DMS53 (cell line): ENCODE results near the gene TBCEL.
"Not testable (repeated sequence)": the region's sequence is repeated elsewhere in the genome, so short reads cannot be mapped to it uniquely, and the experiment has no call there.

Experiments
- DNase-seq: peaks from one replicate; lab custom pipeline; 2025; lab: John Stamatoyannopoulos, UW

The TBCEL gene

DNA sequence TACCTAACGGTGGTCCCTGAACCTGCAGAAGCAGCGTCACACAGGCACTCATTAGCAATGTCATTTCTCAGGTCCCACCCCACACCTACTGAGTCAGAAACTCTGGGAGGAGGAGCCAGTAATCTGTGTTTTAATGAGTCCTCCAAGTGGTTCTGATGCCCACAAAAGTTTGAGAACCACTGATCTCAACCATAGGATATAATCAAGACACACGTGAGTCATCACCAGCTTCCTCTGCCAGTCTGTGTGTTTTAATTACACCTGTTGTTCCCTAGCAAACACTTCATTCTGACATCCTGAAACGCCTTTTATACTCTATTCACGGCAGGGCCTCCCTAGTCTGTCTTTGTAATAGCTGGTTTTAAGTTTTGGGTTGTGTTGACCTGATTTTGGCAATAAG lies 82.9 kb downstream of the TBCEL start:
- peak; percentile 90 for DNase-seq

DNA sequence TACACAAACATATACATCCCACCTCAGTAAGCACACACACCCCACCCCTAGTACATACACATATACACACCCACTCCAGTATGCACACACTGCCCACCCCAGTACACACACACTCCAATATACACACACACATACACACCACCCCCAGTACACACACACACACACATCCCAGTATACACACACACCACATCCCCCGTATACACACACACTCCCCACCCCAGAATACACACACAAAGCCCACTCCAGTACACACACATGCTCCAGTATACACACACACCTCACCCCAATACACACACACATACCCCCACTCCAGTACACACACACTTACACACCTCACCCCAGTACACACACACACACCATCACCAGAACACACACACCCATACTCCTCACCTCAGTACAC lies 84.5 kb downstream of the TBCEL start:
- no peak for DNase-seq

DNA sequence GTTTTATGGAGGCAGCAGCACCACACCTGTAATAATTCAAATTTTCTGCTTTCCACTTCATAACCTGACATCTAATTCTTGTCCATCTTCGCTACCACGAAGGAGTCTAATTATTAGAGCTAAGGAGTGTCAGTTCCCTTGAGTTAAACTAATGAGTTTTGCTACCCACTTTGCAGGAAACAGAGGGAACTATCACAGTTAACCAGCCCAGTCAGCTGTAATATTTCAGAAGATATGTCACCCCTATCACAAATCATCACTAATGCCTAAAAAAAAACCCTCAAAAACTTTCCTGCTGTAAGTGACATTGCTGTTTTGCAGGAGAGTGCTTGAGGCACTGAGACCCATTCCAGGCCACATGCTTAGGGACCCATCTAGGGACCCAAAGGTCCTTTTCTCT lies 85.6 kb downstream of the TBCEL start:
- DNase-seq: no peak

DNA sequence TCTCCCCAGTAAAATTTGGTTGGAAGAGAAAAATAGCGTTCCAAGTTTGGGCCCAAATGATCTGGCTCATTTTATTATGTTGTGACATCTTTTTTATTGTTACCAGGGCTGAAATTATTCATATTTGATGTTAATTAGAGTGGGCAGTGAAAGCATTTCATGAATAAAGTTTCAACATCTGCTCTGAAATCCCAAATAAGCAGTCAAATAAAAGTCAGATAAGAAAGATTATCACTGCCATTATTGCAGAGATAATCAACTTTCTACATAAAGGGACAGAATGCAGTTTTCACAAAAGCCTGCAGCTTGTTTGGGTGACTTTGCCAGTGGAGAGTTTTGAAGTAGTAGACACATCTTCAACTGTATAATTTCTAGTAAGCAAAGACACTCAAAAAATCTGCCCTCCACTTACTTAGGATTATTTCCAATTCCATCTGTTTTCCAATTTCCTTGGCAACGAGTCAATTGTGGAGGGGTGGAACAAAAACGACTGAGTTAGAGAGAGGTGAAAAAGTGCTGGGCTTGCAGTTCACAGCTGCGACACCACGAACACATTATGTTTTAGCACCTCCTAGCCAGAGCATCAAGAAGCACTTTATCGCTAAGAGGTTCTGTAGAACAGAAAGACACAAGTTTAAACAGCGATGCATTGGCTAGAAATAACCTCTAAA lies 86.1 kb downstream of the TBCEL start:
- no peak for DNase-seq

DNA sequence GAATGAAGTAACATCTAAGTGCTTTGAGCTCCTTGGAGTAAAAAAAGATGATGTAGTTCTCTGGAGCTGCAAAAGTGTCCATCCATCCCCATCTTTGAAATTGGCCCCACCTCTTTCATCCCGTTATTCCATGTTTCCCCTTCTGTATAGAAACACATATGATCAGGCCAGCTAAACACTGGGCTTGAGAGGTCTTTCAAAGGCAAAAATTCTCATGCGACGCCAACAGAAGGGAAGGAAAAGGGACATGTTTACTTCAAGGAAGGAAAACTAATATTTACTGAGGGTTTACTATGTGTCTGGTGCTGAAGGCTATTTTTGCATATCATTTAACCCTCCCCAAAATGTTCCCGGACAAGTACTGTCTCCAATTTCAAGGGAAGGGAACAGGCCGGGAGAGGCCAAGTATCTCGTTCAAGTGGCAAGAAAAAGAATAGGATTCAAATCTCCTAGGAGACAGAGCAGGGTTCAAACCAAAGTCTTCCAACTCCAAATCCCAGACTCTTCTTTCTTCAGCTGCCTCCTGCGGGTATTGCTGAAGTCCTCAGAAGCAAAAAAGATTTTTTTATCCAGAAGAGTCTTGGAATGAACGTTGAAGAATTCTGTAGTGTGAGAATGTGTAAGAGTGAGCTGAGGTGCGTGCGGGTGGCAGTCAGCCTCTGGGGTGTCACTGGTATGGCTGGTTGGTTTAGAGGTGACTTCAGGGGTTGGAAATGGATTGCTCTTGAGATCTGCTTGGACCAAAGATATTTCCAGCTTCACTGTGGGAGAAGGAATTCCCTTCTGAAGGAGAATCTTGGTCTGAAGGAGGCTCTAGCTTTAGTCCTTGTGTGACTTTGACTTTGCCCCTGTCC lies 87.2 kb downstream of the TBCEL start:
- DNase-seq: no peak

DNA sequence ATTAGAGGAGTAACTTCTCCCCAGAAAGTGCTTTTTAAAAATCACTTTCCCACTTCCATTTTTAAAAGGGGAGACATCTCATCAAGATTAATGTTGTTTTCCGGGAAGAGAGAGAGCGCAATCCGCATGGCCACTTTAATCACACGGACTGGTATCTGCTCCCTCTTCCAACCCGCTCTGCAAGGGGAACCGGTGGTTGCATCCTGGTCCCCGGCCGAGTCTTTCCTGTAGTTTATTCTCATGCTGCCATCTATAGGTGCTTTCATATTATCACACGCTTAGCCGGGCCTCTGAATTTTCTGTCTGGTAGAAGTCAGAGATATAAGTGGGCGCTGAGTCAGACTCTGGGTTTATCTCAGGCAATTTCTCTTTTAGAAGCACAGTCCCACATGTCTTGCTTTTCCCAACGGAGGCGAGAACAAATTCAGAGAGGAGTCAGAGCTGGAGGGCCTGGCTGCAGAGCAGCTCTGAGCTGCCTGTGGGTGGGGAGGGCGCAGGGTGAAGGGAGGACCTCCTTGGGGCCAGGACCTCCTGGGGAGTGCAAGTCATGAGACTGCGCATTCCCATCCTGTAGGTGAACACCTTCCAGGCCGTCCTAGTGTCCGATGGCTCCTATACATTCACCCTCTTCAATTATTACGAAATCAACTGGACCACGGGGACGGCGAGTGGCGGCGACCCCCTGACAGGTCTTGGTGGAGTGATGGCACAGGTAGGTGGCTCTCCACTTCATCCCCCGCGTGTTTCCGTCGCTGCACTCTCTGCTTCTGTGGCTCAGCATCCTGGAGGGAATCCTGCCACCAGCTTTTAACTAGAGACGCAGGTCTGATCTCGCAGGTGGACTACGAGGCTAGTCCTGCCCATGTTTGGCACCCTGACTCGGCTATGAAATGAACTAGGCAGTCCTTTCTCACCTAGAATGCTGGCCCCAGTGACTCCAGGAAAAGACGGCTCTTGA lies 88.9 kb downstream of the TBCEL start:
- DNase-seq: peak; percentile 92

DNA sequence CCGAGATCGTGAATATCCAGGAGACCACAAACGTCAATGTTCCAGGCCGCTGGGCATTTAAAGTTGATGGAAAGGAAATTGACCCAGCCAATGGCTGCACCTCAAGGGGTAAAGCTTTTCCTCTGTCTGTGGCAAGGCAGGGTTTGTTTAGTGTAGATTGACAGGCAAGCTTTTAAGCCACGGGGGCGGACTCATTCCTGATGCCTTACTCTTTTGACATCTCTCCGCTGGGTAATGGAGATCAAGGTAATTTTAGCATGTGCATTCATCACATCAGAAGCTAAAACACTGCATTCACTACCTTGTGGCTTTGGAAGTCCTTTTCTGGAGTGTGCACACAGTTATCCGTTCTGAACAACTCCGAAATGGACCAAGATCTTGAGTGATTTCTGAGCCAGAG lies 89.7 kb downstream of the TBCEL start:
- DNase-seq: no peak

DNA sequence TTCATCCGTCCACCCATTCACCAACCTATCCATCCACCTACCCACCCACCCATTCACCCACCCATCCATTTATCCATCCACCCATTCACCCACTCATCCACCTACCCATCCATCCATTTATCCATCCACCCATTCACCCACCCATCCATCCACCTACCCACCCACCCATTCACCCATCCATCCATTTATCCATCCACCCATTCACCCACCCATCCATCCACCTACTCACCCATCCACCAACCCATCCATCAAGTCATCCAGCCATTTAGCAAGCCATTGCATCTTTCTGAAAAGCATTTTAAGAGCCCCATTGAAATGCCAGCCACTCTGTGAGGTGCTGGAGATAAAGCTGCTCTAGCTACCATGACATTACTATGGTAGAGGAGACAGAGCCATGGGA lies 91.1 kb downstream of the TBCEL start:
- not testable (repeated sequence) for DNase-seq

DNA sequence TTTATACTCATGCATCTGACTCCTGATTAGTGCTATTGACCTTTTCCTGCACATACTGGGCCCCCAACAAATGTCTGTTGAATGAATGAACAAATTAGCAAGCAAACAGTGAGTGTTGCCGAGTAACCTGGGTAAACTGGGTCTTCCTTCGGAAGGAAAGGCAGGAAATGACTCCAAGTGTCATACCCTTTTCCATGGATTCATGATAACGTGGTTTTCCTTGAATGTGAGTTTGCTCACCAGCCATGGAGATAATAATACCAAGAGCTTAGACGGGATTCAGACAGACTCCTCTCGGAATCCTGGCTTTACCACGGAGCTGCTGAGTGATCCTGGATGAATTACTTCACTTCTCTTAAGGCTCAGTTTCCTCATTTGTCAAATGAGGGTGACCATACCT lies 93.9 kb downstream of the TBCEL start:
- DNase-seq: no peak

DNA sequence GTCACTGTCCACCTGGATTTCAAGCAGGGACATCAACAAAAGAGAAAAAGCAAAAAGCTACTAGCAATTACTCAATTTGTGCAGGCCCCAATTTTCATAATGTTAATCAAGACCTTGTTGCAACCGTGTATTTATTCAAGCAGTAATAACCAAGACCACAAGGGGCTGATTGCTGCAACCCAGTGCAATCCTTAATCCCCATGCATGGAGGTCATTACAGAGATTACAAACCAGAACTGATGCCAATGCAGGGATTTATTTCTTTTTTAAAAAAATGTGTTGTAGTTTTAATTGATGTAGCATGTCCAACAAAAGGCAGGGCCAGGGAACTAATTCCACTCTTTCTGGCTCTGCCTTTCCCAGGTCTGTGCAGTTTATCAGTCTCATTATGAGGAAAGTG lies 95.5 kb downstream of the TBCEL start:
- DNase-seq: peak; percentile 34

DNA sequence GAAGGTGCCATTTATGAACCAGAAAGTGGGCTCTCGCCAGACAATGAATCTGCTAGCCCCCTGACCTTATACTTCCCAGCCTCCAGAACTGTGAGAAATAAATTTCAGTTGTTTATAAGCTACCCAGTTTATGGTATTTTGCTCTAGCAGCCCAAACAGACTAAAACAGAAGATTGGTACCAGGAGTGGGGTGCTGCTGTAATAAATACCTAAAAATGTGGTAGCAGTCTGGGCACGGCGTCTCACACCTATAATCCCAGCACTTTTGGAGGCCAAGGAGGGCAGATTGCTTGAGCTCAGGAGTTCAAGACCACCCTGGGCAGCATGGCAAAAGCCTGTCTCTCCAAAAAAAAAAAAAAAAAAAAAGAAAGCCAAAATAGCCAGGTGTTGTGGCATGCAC lies 98.4 kb downstream of the TBCEL start:
- DNase-seq: no peak

DNA sequence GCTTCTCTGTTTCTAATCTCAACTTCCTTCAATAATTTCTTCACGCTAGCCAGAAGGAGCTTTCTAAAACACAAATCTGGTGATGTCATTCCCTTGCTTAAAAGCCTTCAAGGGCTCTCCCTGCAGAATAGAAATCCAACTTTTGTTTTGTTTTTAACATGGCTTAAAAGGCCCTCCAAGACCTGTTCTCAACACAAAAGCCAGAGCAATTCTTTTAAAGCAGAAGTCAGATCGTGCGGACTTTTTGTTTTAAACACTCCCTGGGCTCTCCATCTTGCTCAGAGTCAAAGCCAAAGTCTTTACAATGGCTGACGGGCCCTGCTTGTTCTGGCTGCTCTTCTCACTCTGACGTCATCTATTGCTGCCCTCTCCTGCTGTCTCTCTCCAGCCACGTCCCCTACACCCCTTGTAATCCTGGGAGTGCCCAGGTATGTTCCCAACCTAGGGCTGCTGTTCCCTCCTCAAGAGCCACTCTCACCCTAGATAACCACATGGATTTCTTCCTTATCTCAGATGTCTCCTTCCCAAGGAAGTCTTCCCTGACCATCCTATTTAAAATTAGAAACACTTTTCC lies 99.7 kb downstream of the TBCEL start:
- no peak for DNase-seq

DNA sequence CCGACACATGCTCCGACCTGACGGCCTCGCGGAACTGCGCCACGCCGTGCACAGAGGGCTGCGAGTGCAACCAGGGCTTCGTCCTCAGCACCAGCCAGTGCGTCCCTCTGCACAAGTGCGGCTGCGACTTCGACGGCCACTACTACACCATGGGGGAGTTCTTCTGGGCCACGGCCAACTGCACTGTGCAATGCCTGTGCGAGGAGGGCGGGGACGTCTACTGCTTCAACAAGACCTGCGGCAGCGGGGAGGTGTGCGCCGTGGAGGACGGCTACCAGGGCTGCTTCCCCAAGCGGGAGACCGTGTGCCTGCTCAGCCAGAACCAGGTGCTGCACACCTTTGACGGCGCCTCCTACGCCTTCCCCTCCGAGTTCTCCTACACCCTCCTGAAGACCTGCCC lies 103.9 kb downstream of the TBCEL start:
- no peak for DNase-seq

DNA sequence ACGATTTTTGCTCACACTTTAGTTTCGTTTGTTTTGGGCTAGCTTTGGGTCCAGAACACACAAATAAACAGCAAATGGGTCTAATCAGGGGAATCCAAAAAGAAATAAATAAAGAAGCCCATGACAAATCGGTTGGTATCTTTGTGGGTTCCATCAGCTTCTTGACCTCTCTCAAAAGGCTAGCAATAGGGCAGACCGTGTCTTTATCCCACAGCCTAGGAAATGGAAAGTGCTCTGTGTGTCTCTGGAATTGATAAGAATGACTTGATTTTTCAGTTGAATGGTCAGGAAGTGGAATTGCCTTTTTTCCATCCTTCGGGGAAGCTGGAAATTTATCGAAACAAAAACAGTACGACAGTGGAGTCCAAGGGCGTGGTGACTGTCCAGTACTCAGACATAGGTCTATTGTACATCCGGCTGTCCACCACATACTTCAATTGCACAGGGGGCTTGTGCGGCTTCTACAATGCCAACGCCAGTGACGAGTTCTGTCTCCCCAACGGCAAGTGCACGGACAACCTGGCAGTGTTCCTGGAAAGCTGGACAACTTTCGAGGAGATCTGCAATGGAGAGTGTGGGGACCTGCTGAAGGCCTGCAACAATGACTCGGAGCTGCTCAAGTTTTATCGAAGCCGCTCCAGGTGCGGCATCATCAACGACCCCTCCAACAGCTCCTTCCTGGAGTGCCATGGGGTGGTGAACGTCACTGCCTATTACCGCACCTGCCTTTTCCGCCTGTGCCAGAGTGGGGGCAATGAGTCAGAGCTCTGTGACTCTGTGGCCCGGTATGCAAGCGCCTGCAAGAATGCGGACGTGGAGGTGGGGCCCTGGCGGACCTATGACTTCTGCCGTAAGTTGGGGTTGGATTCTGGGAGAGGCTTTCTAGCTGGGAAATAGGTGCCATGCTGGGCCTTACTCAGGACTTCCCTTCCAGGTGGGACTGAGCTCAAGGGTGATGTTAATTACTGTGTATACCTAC lies 105.7 kb downstream of the TBCEL start:
- DNase-seq: no peak

DNA sequence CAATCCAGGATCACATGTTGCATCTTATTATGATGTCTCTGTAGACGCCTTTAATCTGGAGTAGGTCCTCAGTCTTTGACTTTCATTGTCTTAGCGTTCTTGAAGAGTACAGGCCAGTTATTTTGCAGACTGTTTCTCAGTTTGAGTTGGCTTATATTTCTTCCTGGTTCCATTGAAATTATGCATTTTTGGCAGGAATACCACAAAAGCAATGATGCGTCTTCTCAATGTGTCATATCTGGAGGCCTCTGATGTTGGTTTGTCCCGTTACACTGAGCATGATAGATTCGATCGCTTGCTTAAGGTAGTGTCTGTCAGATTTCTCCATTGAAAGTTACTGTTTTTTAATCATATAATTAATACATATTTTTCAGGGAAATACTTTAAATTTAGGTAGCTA lies 107.8 kb downstream of the TBCEL start:
- no peak for DNase-seq

DNA sequence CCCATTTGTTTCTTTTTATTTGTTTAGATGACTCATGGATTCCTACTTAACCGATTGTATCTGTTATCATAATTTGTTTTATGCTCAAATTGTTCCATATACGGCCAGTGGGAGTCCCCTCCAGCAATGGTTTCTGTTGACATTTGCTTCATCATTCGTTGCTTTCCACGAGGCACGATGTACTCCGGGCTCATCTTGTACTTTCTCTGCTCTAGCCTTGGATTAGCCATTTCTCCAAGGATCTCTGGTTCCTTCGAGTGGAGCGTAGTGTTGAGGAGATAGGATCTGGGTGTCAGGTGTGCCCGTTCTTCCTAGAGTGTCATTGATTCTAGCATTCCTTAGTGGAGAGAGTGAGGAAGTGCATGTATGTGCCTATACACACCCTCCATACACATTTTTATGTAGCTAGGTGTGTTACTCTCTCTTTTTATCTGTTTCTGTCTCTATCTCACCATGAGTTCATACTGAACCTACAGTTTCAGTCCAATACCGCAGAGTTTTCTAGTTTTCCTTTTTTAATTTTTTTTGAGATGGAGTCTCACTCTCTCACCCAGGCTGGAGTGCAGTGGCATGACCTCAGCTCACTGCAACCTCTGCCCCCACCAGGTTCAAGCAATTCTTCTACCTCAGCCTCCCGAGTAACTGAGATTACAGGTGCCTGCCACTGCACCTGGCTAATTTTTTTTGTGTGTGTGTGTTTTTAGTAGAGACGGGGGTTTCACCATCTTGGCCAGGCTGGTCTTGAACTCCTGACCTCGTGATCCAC lies 108.5 kb downstream of the TBCEL start:
- peak; percentile 81 for DNase-seq

DNA sequence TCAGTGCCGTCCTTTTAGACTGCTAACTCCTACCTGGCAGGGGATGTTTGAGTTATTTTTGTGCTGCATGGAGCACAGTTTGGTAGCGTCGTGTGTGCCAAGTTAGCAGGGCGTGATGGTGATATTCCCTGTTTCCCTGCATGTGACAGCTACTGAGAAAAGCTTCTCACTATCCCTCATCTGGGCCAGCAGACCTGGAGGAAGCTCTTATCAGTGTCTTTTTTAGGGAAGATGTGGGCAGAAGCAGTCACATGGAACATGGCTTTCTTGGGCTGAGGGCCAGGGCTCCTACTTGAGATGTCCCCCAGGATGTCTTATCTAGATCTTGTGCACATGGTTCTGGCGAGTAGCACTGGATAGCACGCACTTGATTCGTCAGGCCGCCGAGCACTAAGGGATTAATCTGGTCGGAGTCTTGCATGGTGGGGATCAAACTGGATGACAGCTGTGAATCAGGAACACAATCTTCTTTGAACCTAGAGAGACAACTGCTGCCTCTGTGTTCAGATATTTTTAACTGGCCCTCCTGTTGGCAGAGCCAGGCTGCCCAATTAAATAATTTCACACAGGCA lies 110.9 kb downstream of the TBCEL start:
- no peak for DNase-seq

DNA sequence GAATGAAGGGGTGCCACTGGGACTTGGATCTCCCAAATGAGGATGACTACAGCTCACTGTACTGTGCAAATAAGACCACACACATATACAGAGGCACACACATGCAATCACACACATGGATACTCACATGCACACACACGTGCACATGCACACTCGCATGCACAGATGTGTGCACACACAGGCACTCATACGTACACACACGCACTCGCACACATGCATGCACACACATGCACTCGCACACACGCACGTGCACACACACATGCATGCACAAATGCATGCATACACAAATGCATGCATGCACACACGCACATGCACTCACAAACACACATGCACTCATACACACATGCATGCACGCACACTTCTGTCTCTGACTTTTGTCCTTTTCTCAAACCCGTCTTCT lies 113.1 kb downstream of the TBCEL start:
- DNase-seq: no peak

DNA sequence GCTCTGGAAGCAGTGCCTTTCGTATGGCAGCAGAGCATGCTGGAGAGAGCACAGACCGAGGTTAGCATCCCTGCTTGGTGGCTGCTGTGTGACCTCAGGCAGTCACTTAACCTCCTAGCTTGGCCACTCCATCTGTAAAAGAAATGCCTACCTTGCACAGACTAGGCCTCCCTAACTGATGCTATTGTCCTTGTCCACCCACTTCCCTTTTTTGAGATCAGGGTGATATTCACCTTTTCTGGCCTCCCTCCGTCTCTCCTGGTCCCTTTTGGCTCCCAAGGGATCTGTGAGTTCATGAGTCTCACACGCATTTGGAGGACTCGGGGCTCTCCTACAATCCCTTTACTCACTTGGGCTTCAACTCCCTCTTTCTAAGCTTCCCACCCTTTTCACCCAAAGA lies 114.4 kb downstream of the TBCEL start:
- no peak for DNase-seq

DNA sequence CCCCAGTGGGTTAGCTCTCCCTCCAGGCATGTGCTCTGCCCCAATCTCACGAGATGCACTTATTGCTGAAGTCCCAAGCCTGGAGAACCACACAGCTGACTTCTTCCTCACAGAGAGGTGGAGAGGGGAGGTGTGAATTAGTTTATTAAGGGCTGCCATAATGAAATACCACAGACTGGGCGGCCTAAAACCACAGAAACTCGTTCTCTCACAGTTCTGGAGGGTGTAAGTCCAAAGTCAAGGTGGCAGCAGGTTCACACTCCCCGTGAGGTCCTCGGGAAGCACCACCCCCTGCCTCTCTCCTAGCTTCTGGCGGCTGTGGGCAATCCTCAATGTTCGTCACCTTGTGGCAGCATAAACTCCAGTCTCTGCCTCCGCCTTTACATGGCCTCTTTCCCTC lies 116.5 kb downstream of the TBCEL start:
- no peak for DNase-seq
